MM.1S (cell line): ENCODE data around the gene THRA.

Experiments
- DNase-seq: peaks from one replicate; pipeline ENCODE4 v3.0.0-alpha.2; 2015
- H2AFZ ChIP-seq: fragments of 300-600 bp; sonication (generic); 2 replicates; pipeline ENCODE4 v1.6.0; 2016; ENCODE audit warnings: antibody characterized with exemption, low read length
- H3F3A ChIP-seq: fragments of 300-600 bp; sonication (generic); 2 replicates; pipeline ENCODE4 v1.6.1; 2016; ENCODE audit warnings: mild to moderate bottlenecking, antibody characterized with exemption, low read length, moderate library complexity, mixed read lengths; ENCODE audit not compliant: insufficient read depth
- H3K27ac ChIP-seq: fragments of 300-600 bp; sonication (generic); 2 replicates; pipeline ENCODE4 v1.5.1; 2016; ENCODE audit warnings: mild to moderate bottlenecking, low read length
- H3K27me3 ChIP-seq: fragments of 300-600 bp; sonication (generic); replicated peaks from 2 replicates; pipeline ENCODE4 v1.6.0; 2016; ENCODE audit warnings: low read length; ENCODE audit not compliant: insufficient read depth
- H3K36me3 ChIP-seq: fragments of 300-600 bp; sonication (generic); replicated peaks from 2 replicates; pipeline ENCODE4 v1.6.1; 2016; ENCODE audit warnings: mild to moderate bottlenecking, low read length, mixed read lengths; ENCODE audit not compliant: insufficient read depth
- H3K4me1 ChIP-seq: fragments of 300-600 bp; sonication (generic); 2 replicates; pipeline ENCODE4 v1.6.1; 2016; ENCODE audit warnings: low read length, mixed read lengths
- H3K4me2 ChIP-seq: fragments of 300-600 bp; sonication (generic); 2 replicates; pipeline ENCODE4 v1.6.0; 2016; ENCODE audit warnings: low read depth, low read length
- H3K4me3 ChIP-seq: fragments of 300-600 bp; sonication (generic); 2 replicates; pipeline ENCODE4 v1.5.1; 2016; ENCODE audit warnings: low read length, mixed read lengths
- H3K79me2 ChIP-seq: fragments of 300-600 bp; sonication (generic); 2 replicates; pipeline ENCODE4 v1.6.1; 2016; ENCODE audit warnings: mixed run types, low read length, mixed read lengths
- H3K9ac ChIP-seq: fragments of 300-600 bp; sonication (generic); 2 replicates; pipeline ENCODE4 v1.6.1; 2016; ENCODE audit warnings: low read length, mixed read lengths
- H3K9me2 ChIP-seq: fragments of 300-600 bp; sonication (generic); replicated peaks from 2 replicates; pipeline ENCODE4 v1.6.1; 2016; ENCODE audit warnings: mild to moderate bottlenecking, low read length, mixed read lengths; ENCODE audit not compliant: insufficient read depth
- H3K9me3 ChIP-seq: fragments of 300-600 bp; sonication (generic); replicated peaks from 2 replicates; pipeline ENCODE4 v1.6.1; 2016; ENCODE audit warnings: mild to moderate bottlenecking, low read length, mixed read lengths; ENCODE audit not compliant: insufficient read depth
- H4K20me1 ChIP-seq: fragments of 300-600 bp; sonication (generic); 2 replicates; pipeline ENCODE4 v1.6.1; 2016; ENCODE audit warnings: mild to moderate bottlenecking, low read length, moderate library complexity, mixed read lengths; ENCODE audit not compliant: insufficient read depth
- CTCF ChIP-seq: fragments of 300-600 bp; sonication (generic); IDR thresholded peaks from 2 replicates; pipeline ENCODE4 v1.5.1; 2016; ENCODE audit warnings: antibody characterized with exemption, low read length, mixed read lengths
- EZH2 ChIP-seq: fragments of 300-600 bp; sonication (generic); optimal IDR thresholded peaks from 2 replicates; pipeline ENCODE3; 2017; ENCODE audit warnings: low read depth, mild to moderate bottlenecking, antibody characterized with exemption, low read length, mixed read lengths
- EZH2phosphoT487 ChIP-seq: fragments of 300-600 bp; sonication (generic); IDR thresholded peaks from 2 replicates; pipeline ENCODE4 v1.6.1; 2018; ENCODE audit warnings: antibody characterized with exemption, low read length

Gene THRA

GRCh38 chr17:40056379-40057015 is 6.3 kb upstream of the THRA start:
- Histone ChIP-seq H2AFZ (no peak overlapping the region), H4K20me1 (no peaks in the 10 kb centered on the region), H3K27me3 (peaks cover 50% of the 10 kb centered on the region), H3K36me3 (no peaks in the 10 kb centered on the region), H3K9me2 (no peaks in the 10 kb centered on the region), H3K4me3 (no peak overlapping the region), H3K9ac (no peak overlapping the region), H3K79me2 (peaks cover 13% of the 10 kb centered on the region), H3K27ac (no peak overlapping the region), H3K4me1 (peaks cover 5% of the 10 kb centered on the region), H3K4me2 (no peak overlapping the region), H3K9me3 (no peaks in the 10 kb centered on the region), H3F3A (no peaks in the 10 kb centered on the region)
- TF ChIP-seq CTCF, result no peak
- no peak for DNase-seq

DNA sequence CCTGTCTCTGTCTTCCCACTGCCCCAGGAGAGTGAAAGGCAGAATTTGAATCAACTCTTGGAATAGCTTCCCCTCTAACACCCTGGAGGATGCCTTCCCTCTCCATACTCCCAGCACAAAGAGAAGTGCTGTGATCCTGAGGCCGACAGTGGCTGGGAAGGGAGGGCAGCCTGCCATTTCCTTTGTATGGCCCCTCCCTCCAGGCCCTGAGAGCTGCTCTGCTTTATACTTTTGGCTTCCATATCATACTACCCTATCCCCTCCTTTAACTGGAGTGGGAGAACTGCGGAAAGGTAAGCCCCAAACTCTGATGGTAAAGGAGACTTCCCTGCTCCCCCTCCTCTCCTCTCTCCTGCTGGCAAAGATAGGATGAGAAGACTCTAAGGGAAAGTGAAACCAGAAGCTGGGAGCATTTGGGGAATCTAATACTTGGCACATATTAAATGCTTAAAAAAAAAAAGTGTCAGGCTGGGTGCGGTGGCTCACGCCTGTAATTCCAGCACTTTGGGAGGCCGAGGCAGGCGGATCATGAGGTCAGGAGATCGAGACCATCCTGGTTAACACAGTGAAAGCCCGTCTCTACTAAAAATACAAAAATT is 4.5 kb upstream of the THRA start:
- no peak overlapping the region for H3K9ac ChIP-seq
- TF ChIP-seq EZH2 (no peak), CTCF (no peak)
- no peaks in the 10 kb centered on the region for H3F3A ChIP-seq

GRCh38 chr17:40058865-40059264 is 3.9 kb upstream of the THRA start:
- H3K9me3 ChIP-seq, result no peaks in the 10 kb centered on the region
- H3K4me1 ChIP-seq, result peaks cover 6% of the 10 kb centered on the region
- no peak overlapping the region for H2AFZ ChIP-seq
- H3K27ac ChIP-seq, result no peak overlapping the region
- H3K36me3 ChIP-seq, result no peaks in the 10 kb centered on the region
- no peak overlapping the region for H3K4me2 ChIP-seq
- no peak for TF ChIP-seq CTCF
- no peak for TF ChIP-seq EZH2
- no peak for TF ChIP-seq EZH2phosphoT487
- peaks cover 58% of the 10 kb centered on the region for H3K27me3 ChIP-seq
- peaks cover 4% of the 10 kb centered on the region for H3K79me2 ChIP-seq
- H3K4me3 ChIP-seq, result no peak overlapping the region
- no peaks in the 10 kb centered on the region for H3K9me2 ChIP-seq
- H3K9ac ChIP-seq, result no peak overlapping the region
- H4K20me1 ChIP-seq, result no peaks in the 10 kb centered on the region
- no peak for DNase-seq
- no peaks in the 10 kb centered on the region for H3F3A ChIP-seq

More for the DNA sequence above, 4.5 kb upstream of the THRA start:
- Histone ChIP-seq H3K4me2 (no peak overlapping the region), H3K9me2 (no peaks in the 10 kb centered on the region), H3K27me3 (peaks cover 58% of the 10 kb centered on the region), H3K27ac (no peak overlapping the region), H3K9me3 (no peaks in the 10 kb centered on the region), H3K4me1 (peaks cover 9% of the 10 kb centered on the region), H3K79me2 (peaks cover 9% of the 10 kb centered on the region), H4K20me1 (no peaks in the 10 kb centered on the region), H3K36me3 (no peaks in the 10 kb centered on the region), H2AFZ (no peak overlapping the region), H3K4me3 (no peak overlapping the region)
- no peak for DNase-seq
